ENCODE measurements around the gene DSCAM. TPM values are rescaled to one million over a fixed set of nuclear protein-coding genes. Genes with fewer than 3 reads are reported as not detected.

The DSCAM gene
- total and polyA plus RNA-seq, 8 donors = 0.37 TPM; not detected in 7

DNA sequence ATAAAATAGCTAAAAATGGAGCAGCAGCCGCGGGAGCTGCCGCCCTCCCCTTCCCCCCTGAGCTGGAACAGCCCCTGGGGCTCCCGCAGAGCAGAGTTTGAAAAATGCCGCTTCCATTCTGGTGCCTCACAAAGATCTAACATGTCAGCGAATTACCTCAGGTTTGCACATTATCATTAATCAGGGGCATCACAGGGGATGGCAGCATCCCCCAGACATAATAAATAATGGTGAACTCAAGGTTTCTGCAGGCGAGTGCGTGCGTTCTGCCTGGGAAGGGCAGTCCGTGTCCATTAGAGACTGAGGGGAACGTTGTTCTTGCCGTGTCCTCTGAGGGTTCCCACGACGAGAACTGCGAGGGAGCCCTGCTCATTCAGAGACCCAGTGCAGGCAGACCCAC is 372.4 kb downstream of the DSCAM start:
- intact Hi-C loops (cut with DNase I; ENCODE audit: low total_unique reads) = no loop called here
- H3K27me3 ChIP-seq = no peaks in the 10 kb centered on the region
- DNase-seq = no peak
- no peak overlapping the region for H3K27ac ChIP-seq
- TF ChIP-seq POLR2A (IDR thresholded peaks at IDR 0.05) (no peak), POLR2AphosphoS5 (IDR thresholded peaks at IDR 0.05) (no peak), EP300 (IDR thresholded peaks at IDR 0.05) (no peak)
- TF ChIP-seq, protein P1, sequence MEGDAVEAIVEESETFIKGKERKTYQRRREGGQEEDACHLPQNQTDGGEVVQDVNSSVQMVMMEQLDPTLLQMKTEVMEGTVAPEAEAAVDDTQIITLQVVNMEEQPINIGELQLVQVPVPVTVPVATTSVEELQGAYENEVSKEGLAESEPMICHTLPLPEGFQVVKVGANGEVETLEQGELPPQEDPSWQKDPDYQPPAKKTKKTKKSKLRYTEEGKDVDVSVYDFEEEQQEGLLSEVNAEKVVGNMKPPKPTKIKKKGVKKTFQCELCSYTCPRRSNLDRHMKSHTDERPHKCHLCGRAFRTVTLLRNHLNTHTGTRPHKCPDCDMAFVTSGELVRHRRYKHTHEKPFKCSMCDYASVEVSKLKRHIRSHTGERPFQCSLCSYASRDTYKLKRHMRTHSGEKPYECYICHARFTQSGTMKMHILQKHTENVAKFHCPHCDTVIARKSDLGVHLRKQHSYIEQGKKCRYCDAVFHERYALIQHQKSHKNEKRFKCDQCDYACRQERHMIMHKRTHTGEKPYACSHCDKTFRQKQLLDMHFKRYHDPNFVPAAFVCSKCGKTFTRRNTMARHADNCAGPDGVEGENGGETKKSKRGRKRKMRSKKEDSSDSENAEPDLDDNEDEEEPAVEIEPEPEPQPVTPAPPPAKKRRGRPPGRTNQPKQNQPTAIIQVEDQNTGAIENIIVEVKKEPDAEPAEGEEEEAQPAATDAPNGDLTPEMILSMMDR (IDR thresholded peaks at IDR 0.05) = no peak
- no peaks in the 10 kb centered on the region for H3K9me3 ChIP-seq
- H3K4me3 ChIP-seq = no peak overlapping the region
- 86 to 93% (median 91%) methylated on average over 15 of the region's 15 CpGs for WGBS, 5 donors
- no peaks in the 10 kb centered on the region for H3K36me3 ChIP-seq
- H3K4me1 ChIP-seq = no peaks in the 10 kb centered on the region

DNA sequence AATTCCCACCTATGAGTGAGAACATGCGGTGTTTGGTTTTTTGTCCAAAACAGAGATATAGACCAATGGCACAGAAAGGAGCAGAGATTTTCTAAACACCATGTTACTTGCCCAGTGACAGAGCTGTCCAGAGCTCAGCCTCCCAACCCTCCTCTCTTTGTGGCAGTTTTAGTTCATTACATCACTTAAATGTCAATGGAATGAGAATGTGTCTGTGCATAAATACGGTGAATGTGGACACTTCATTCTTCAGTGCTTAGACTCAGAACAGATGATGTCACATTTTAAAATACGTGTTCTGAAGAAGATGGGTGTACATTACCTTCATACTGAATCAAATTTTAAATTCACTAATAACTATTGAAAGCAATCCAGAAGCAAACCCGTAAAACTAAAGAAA is 374.9 kb downstream of the DSCAM start:
- Histone ChIP-seq H3K27me3 (no peaks in the 10 kb centered on the region), H3K36me3 (no peaks in the 10 kb centered on the region), H3K4me1 (no peaks in the 10 kb centered on the region), H3K9me3 (no peaks in the 10 kb centered on the region), H3K4me3 (no peak overlapping the region), H3K27ac (no peak overlapping the region)
- TF ChIP-seq EP300 (IDR thresholded peaks at IDR 0.05) (no peak), POLR2AphosphoS5 (IDR thresholded peaks at IDR 0.05) (no peak)
- intact Hi-C loops (cut with DNase I; ENCODE audit: low total_unique reads) = no loop called here
- DNase-seq = no peak
- 59 to 78% (median 66%) methylated on average over 4 of the region's 4 CpGs for WGBS, 5 donors

DNA sequence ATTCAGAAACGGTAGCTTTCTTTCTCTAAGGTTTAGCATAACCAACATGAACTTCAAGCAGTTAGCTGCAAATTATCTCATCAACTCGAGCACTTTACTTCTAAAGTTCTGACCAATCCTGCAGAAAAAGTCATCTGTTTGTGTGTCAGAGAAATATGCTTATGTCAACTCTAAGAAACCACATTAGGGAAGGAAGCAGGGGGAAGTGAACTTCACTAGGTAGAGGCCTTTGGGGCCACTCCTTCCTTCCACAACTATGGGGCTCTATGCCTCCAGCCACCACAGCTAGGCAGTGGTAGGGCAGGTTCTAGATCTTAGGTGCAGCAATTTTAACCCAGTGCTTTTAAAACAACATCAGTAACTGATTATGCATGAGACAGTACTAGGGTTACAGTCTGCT is 375.9 kb downstream of the DSCAM start:
- intact Hi-C loops (cut with DNase I; ENCODE audit: low total_unique reads) = no loop called here
- H3K4me3 ChIP-seq = no peak overlapping the region
- 15 to 36% (median 27%) methylated on average over 2 of the region's 2 CpGs for WGBS, 5 donors
- no peak for TF ChIP-seq POLR2A (IDR thresholded peaks at IDR 0.05)
- TF ChIP-seq, protein P1 (IDR thresholded peaks at IDR 0.05) = no peak
- TF ChIP-seq EP300 (IDR thresholded peaks at IDR 0.05) = no peak
- no peak for TF ChIP-seq POLR2AphosphoS5 (IDR thresholded peaks at IDR 0.05)
- no peaks in the 10 kb centered on the region for H3K4me1 ChIP-seq
- no peaks in the 10 kb centered on the region for H3K36me3 ChIP-seq
- peak in 1 of 2 donors; percentile 46 for DNase-seq
- H3K27ac ChIP-seq = no peak overlapping the region
- H3K27me3 ChIP-seq = no peaks in the 10 kb centered on the region
- H3K9me3 ChIP-seq = no peaks in the 10 kb centered on the region

DNA sequence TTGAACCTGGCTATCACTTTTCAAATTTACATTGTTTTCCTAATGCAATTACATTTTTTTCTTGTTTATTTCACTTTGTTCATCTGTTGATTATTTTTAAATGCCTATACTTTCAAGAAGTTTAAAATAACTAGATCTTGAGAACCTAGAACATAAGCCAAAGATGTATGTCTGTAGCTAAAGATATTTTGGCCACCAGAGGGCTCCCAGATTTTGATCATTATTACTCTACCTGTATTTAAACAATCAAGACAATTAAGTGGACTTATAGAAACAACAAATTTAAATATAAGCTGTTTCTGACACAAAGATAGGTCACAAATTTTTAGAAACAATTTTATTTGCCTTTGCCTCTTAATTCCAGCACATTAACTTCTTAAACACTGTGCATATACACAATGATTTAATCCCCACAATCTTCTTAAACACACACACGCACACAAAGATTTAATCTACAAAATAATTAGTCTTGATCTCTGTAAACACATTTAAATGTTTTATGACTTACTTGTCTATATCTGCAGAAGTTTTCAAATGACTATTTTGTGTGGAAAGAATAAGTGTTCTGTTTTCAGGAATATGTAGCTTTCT is 380.0 kb downstream of the DSCAM start:
- Histone ChIP-seq H3K4me3 (no peak overlapping the region), H3K27ac (no peak overlapping the region), H3K9me3 (no peaks in the 10 kb centered on the region), H3K4me1 (no peaks in the 10 kb centered on the region), H3K27me3 (peaks cover 0 to 15% (median 0%) of the 10 kb centered on the region in 3 donors), H3K36me3 (no peaks in the 10 kb centered on the region)
- intact Hi-C loops (cut with DNase I; ENCODE audit: low total_unique reads) = loop anchor here (10.0 kb wide), 1 partner anchor 608 kb away; no protein-coding TSS in a partner anchor
- TF ChIP-seq POLR2A (IDR thresholded peaks at IDR 0.05) = no peak
- TF ChIP-seq EP300 (IDR thresholded peaks at IDR 0.05) = no peak
- TF ChIP-seq, protein P1 (IDR thresholded peaks at IDR 0.05) = peak in 3 of 7 experiments; percentile 27 to 53 (median 37)
- TF ChIP-seq POLR2AphosphoS5 (IDR thresholded peaks at IDR 0.05) = no peak
- DNase-seq = peak in 1 of 2 donors; percentile 61
- 49 to 66% (median 59%) methylated on average over 1 of the region's 1 CpG for WGBS, 5 donors

DNA sequence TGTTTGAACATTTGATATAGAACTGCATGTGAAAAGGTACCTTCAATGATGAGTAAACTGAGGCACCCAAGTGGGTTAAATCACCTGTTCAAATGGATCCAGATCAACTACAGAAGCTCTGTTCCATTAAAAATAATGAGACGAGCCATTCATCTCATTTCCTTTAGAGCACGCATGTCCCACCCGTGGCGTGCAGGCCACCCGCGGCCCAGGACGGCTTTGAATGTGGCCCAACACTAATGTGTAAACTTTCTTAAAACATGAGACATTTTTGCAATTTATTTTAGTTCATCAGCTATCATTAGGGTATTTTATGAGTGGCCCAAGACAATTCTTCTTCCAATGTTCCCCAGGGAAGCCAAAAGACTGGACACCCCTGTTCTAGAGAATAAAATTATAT is 381.6 kb downstream of the DSCAM start:
- no peaks in the 10 kb centered on the region for H3K36me3 ChIP-seq
- 93 to 95% (median 94%) methylated on average over 7 of the region's 7 CpGs for WGBS, 5 donors
- no peak overlapping the region for H3K4me3 ChIP-seq
- H3K27ac ChIP-seq = no peak overlapping the region
- no peak for DNase-seq
- H3K4me1 ChIP-seq = no peaks in the 10 kb centered on the region
- H3K27me3 ChIP-seq = peaks cover 0 to 22% (median 0%) of the 10 kb centered on the region in 3 donors
- no peaks in the 10 kb centered on the region for H3K9me3 ChIP-seq
- TF ChIP-seq EP300 (IDR thresholded peaks at IDR 0.05) (no peak), POLR2A (IDR thresholded peaks at IDR 0.05) (no peak), POLR2AphosphoS5 (IDR thresholded peaks at IDR 0.05) (no peak)
- TF ChIP-seq, protein P1 (IDR thresholded peaks at IDR 0.05) = no peak
- intact Hi-C loops (cut with DNase I; ENCODE audit: low total_unique reads) = loop anchor here (10.0 kb wide), 1 partner anchor 609 kb away; no protein-coding TSS in a partner anchor
